GM19023 (cell line): ENCODE results near the gene HNRNPA0.

ENCODE experiments used
- ATAC-seq: cut with Tn5 transposase; IDR thresholded peaks from one replicate; pipeline ENCODE4 v1.9.1; 2021; ENCODE audit warnings: mild to moderate bottlenecking, moderate library complexity; ENCODE audit not compliant: unreplicated experiment

The HNRNPA0 gene

GRCh38 chr5:137728048-137728447 is 26.1 kb downstream of the HNRNPA0 start:
- ATAC-seq: no peak

- no peak for ATAC-seq
Observed at GRCh38 chr5:137727623-137728022, 26.5 kb downstream of the HNRNPA0 start.

DNA sequence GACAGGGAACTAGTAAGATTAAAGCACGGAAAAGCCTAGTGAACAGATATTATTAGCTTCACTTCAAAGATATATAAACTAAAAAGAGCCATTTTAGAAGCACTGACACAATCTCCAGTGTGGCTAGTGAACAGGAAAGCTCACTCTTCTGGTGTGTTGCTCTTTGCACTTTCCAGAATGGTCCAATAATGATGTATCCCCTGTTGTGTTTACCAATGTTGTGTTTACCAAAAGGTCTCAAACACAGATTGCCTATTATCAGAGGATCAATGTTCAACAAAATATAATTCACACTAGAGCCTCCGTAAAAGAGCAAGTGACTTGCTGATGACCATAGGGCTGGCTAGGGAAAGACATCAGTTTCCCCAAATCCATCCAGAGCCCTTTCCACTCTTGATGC is 29.9 kb downstream of the HNRNPA0 start:
- no peak for ATAC-seq

- ATAC-seq: no peak
Observed at GRCh38 chr5:137718611-137719010, 35.6 kb downstream of the HNRNPA0 start.

GRCh38 chr5:137716337-137716736 is 37.8 kb downstream of the HNRNPA0 start:
- no peak for ATAC-seq

GRCh38 chr5:137715456-137715855 is 38.7 kb downstream of the HNRNPA0 start:
- no peak for ATAC-seq

GRCh38 chr5:137714946-137715345 is 39.2 kb downstream of the HNRNPA0 start:
- ATAC-seq: no peak

- ATAC-seq: no peak
Observed at GRCh38 chr5:137714494-137714893, 39.7 kb downstream of the HNRNPA0 start.

GRCh38 chr5:137712139-137712667 is 42.0 kb downstream of the HNRNPA0 start:
- ATAC-seq: no peak

DNA sequence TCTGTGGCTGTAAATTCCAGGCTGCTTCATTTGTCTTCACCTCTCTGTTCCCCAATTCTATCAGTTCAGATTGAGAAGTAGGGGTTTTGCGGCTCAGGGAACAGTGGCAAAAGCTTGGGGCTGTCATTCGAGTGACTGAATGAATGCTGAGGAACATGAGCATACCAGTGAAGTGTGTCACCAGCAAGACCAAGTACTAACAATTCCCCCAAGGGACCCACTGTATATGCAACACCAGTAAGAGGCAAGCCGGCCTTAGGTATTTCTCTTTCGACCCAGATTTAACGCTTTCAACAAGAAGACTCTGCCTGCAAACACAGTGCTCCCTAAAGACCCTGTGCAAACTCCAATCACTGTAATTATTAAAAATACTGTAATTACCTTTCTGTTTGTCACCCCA is 44.1 kb downstream of the HNRNPA0 start:
- no peak for ATAC-seq

DNA sequence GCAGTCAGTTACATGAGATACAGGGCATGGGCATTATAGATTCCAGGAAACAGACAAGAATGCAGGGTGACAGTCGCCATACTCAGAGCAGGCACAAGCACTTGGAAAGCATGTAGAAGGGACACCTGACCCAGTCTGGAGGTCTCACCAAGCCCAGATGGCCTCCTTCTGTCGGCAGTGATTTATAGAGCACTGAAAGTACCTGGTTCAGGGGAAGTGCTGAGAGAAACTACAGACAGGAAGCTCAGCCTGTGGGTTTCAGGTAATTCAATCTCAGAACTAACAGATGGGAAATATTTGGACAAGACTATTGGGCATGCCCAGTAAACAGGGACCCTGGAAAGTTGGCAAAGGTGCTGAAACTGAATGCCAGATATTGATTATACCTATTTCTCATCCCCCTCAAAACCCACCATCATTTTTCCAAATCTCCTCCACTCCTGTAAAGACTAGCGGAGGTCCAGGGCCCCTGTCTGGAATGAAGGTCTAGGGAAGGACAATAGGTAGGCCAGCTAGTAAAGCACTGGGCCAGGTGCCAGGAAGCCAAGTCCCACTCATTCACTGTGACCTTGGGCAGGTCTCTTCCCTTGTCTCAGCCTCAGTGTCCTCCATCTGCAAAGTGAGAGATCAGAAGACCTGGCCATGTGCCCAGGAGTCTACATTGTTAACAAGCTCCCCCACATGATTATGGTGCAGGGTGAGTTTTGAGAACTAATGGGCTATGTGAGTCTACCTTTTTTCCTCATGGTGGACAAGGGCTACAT is 45.2 kb downstream of the HNRNPA0 start:
- no peak for ATAC-seq

- no peak for ATAC-seq
Observed at GRCh38 chr5:137708062-137708461, 46.1 kb downstream of the HNRNPA0 start.

DNA sequence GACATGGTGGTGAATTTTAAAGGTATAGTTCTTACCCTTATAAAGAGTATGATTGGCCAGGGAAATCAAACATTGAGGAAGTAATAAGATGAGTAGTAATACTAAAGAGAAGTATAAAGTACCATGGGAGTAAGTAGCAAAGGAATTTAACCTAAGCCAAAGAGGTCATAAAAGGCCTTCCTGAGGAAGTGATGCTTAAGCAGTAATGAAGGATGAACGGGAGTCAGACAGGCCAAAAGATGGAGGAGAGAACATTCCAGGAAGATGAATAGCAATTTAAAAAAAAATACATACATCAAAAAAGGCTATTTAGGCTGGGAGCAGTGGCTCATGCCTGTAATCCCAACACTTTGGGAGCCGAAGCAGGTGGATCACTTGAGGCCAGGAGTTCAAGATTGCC is 47.3 kb downstream of the HNRNPA0 start:
- no peak for ATAC-seq

DNA sequence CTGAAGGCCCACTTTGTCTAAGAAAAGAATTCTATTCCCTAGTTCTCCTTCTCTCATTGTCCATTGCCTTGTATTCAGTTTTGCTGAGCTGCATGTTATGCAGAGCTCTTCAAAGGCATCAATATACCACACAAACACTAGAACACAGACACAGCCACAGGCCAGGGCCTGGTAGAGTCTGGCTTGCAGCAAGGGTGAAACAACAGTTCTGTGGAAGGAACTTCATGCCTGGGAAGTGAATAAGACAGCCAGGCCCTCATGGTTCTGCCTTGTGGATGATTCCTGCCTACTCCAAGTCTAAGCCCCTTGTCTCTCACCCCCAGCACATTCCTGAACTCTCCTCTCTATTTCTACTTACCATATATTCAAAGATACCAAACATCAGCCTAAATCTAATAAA is 49.1 kb downstream of the HNRNPA0 start:
- ATAC-seq: no peak

DNA sequence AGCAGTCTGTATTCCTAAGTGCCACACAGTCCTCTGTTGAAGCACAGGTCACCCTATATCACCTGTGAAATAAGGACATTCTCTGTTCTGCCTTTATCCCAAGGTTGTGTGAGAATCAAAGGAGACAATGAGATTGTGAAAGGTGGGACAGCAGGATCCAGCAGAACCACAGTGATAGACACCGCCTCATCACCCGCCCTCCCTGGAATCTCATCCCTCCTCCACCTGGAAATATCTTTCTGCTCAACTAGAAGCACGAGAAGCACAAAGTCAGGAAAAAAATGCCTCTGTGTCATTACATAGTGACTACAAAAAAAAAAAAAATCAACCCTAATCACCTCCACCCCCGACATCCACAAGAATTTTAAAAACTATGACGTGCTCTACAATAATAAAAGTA is 50.6 kb downstream of the HNRNPA0 start:
- ATAC-seq: no peak

GRCh38 chr5:137700282-137700680 is 53.9 kb downstream of the HNRNPA0 start:
- ATAC-seq: no peak

DNA sequence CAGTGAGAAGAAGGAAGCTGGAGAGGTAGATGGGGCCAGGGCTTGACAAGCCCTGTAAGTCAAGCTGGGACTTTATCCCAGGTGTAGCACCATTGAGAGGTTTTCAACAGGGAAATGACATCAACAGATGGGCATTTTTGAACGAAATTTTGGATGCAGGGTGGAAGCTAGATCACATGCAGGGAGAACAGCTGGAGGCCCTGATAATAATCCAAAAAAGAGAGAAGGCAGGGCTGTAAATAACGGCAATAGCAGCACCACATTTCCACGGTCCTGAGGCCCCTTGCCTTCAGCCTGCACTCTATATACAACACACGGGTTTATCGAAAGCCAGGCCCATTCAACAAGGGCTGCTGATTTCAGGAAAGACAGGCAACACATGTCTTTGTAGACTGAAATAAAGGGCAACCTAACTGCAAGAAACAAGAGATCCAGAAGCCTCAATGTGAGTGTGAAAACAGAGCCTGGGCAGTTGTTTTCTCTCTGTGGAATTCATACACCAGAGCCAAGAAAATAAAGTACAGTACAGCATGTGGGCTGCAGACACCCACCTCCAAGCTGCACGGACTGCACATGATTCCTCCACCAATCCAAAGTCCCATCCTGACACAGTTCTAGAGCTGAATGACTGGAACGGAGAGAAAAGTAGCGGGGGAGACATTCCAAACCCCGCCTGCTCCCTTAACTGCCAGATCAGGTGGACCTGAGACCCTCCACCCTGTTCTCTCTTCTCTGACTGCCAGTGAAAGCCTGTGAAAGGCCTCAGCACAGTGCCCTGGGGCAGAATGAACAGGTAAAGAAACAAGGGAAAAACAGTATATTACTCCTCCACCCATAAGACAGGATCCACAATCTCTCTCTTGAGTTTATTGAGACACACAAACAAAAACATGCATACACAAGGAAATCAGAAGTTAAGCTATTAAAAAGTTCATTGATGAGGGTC is 54.6 kb downstream of the HNRNPA0 start:
- no peak for ATAC-seq

DNA sequence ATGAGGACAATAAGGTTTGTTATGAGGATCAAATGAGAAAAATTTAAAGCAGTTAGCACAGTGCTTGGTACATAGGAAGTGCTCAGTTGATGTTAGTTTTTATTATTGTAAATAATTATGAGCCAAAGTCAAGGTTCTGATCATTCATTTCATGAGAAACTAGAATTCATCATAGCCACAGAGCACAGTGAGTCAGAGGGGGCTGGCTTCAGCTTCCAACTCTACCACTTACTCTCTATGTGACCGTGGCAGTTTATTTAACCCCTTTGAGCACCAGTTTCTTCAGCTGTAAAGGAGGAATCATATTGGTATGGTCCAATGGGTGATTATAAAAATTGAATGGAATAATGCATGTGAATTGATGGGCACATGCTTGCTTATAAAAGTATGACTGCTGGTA is 57.7 kb downstream of the HNRNPA0 start:
- no peak for ATAC-seq

- ATAC-seq: no peak
Observed at GRCh38 chr5:137695651-137696428, 58.3 kb downstream of the HNRNPA0 start.
